GM12878 (cell line): ENCODE results near the gene OFD1. TPM values are rescaled to one million over a fixed set of nuclear protein-coding genes. Genes with fewer than 3 reads are reported as not detected.

ENCODE experiments used
- BCLAF1 ChIP-seq: fragments of 450-650 bp; IDR thresholded peaks from 2 replicates; pipeline ENCODE4 v1.6.1; 2017; ENCODE audit warnings: antibody characterized with exemption, mild to moderate bottlenecking, moderate library complexity
- BMI1 ChIP-seq: fragments of 450-650 bp; IDR thresholded peaks from 2 replicates; pipeline ENCODE4 v1.6.1; 2016; ENCODE audit warnings: mild to moderate bottlenecking, moderate library complexity, borderline replicate concordance
- CHD2 ChIP-seq: IDR thresholded peaks from 2 replicates; pipeline ENCODE4 v1.6.1; 2011; ENCODE audit warnings: low read depth, low read length, improper control_type of control experiment, borderline replicate concordance
- E2F8 ChIP-seq: fragments of 450-650 bp; IDR thresholded peaks from 2 replicates; pipeline ENCODE4 v1.6.1; 2018; ENCODE audit warnings: mild to moderate bottlenecking, low read depth, moderate library complexity; ENCODE audit not compliant: partially characterized antibody
- EP300 ChIP-seq, 2 experiments: fragments of 150-350 bp in 1 of 2; IDR thresholded peaks; 2 replicates each; pipeline ENCODE4 v1.6.1; 2011 to 2012; ENCODE audit warnings: low read depth in 2 of 2, low read length in 2 of 2, borderline replicate concordance in 1 of 2, improper control_type of control experiment in 1 of 2, inconsistent platforms in 1 of 2; ENCODE audit not compliant: control insufficient read depth in 1 of 2
- HDAC2 ChIP-seq: fragments of 200-600 bp; sonication (generic); IDR thresholded peaks from 2 replicates; pipeline ENCODE4 v1.6.1; 2017
- HSF1 ChIP-seq: fragments of 150-350 bp; IDR thresholded peaks from 2 replicates; pipeline ENCODE4 v1.6.1; 2014; ENCODE audit warnings: mild to moderate bottlenecking, low read depth, low read length
- NR2C1 ChIP-seq: fragments of 450-650 bp; IDR thresholded peaks from 2 replicates; pipeline ENCODE4 v1.6.1; 2017; ENCODE audit warnings: antibody characterized with exemption, mild to moderate bottlenecking, moderate library complexity
- PKNOX1 ChIP-seq: fragments of 450-650 bp; IDR thresholded peaks from 2 replicates; pipeline ENCODE4 v1.6.1; 2016; ENCODE audit warnings: mild to moderate bottlenecking
- PML ChIP-seq: IDR thresholded peaks from 2 replicates; pipeline ENCODE4 v1.6.1; 2012; ENCODE audit warnings: low read length, inconsistent platforms
- RAD51 ChIP-seq: fragments of 450-650 bp; IDR thresholded peaks from 2 replicates; pipeline ENCODE4 v1.6.1; 2016; ENCODE audit warnings: moderate library complexity, mild to moderate bottlenecking, inconsistent platforms
- TAF1 ChIP-seq: IDR thresholded peaks from 2 replicates; pipeline ENCODE4 v1.6.1; 2011; ENCODE audit warnings: mild to moderate bottlenecking, low read depth, low read length, borderline replicate concordance
- WRNIP1 ChIP-seq: IDR thresholded peaks from 2 replicates; pipeline ENCODE4 v1.6.1; 2011; ENCODE audit warnings: low read depth, low read length, improper control_type of control experiment, borderline replicate concordance
- ZZZ3 ChIP-seq: IDR thresholded peaks from 2 replicates; pipeline ENCODE4 v1.6.1; 2011; ENCODE audit warnings: low read depth; ENCODE audit not compliant: control insufficient read depth, insufficient read length
- polyA plus RNA-seq, 11 experiments: library from polyadenylated mRNA; depleted of rRNA in 4 of 11; unstranded in 6 of 11; stranded (reverse) in 5 of 11; fragments of >200 nt; fragmentation: Nextera tagmentation in 4 of 11; fragmentation: Illumina TruSeq in 1 of 11; extraction: Ambion mirVana in 4 of 11; extraction: Trizol in 1 of 11; gene quantifications; 1 replicate in 1 of 11; 2 replicates in 10 of 11; pipeline versions ENCODE4 v1.2.1 to v1.2.3, GENCODE V29; 2011 to 2016; ENCODE audit warnings: inconsistent platforms in 2 of 11, missing spikeins in 2 of 11, low read depth in 1 of 11
- total RNA-seq, 4 experiments: library from RNA; depleted of rRNA in 3 of 4; stranded (reverse); fragments of >200 nt in 3 of 4; fragmentation: Illumina TruSeq in 1 of 4; extraction: Trizol in 1 of 4; gene quantifications; 2 replicates each; pipeline versions ENCODE4 v1.2.1 to v1.2.3, GENCODE V29; 2013 to 2021
- TF ChIP-seq, protein P1 (sequence below): IDR thresholded peaks from 2 replicates; pipeline ENCODE4 v1.6.1; 2012; ENCODE audit warnings: low read depth, low read length, improper control_type of control experiment
- TF ChIP-seq, protein P2 (sequence below): fragments of 450-650 bp; IDR thresholded peaks from 2 replicates; pipeline ENCODE4 v1.6.1; 2017; ENCODE audit warnings: mild to moderate bottlenecking

OFD1 gene
- total and polyA plus RNA-seq, 10 of the 15 experiments (the other 5 are each of a cell fraction or from before 2014, with no cell fraction given), result 22.4 to 77.2 (median 34.1) TPM

- TF ChIP-seq E2F8 (no peak), PML (no peak; the same call in 1 of the 2 replicates), TAF1 (peak; percentile 57; the same call in 1 of the 2 replicates), NR2C1 (0 out of 2 replicates have a peak, but pooled peaks have one; percentile 8), PKNOX1 (peak; percentile 58; the same call in 1 of the 2 replicates), RAD51 (no peak), EP300 (IDR thresholded peaks at IDR 0.05; ENCODE audit: borderline replicate concordance in 1 of 2, control insufficient read depth in 1 of 2, low read depth in 2 of 2, low read length in 2 of 2) (0 out of 4 replicates have a peak, but pooled peaks of 1 of the 2 experiments have one; percentile 24), HSF1 (no peak), CHD2 (peak; percentile 100), BMI1 (peak; percentile 56), BCLAF1 (no peak), HDAC2 (no peak), WRNIP1 (no peak), ZZZ3 (no peak)
- TF ChIP-seq, protein P1, sequence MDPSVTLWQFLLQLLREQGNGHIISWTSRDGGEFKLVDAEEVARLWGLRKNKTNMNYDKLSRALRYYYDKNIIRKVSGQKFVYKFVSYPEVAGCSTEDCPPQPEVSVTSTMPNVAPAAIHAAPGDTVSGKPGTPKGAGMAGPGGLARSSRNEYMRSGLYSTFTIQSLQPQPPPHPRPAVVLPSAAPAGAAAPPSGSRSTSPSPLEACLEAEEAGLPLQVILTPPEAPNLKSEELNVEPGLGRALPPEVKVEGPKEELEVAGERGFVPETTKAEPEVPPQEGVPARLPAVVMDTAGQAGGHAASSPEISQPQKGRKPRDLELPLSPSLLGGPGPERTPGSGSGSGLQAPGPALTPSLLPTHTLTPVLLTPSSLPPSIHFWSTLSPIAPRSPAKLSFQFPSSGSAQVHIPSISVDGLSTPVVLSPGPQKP, result peak; percentile 98
- TF ChIP-seq, protein P2, sequence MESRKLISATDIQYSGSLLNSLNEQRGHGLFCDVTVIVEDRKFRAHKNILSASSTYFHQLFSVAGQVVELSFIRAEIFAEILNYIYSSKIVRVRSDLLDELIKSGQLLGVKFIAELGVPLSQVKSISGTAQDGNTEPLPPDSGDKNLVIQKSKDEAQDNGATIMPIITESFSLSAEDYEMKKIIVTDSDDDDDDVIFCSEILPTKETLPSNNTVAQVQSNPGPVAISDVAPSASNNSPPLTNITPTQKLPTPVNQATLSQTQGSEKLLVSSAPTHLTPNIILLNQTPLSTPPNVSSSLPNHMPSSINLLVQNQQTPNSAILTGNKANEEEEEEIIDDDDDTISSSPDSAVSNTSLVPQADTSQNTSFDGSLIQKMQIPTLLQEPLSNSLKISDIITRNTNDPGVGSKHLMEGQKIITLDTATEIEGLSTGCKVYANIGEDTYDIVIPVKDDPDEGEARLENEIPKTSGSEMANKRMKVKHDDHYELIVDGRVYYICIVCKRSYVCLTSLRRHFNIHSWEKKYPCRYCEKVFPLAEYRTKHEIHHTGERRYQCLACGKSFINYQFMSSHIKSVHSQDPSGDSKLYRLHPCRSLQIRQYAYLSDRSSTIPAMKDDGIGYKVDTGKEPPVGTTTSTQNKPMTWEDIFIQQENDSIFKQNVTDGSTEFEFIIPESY, result no peak
Observed at GRCh38 chrX:13734278-13735172, at the start of gene OFD1, which contains the start of gene TRAPPC2 (continued).
